Right lobe of liver (tissue), 4 donors: ENCODE data around the gene ANOS1.

ENCODE experiments used
- CTCF ChIP-seq, 4 donors: fragments of 200-600 bp in 3 of 4; fragments of 450-650 bp in 1 of 4; IDR thresholded peaks; one replicate each; pipeline versions ENCODE4 v1.5.1 to v1.8.0; 2016 to 2022; ENCODE audit warnings: antibody characterized with exemption in 4 of 4, mild to moderate bottlenecking in 2 of 4
- POLR2A ChIP-seq: fragments of 450-650 bp; IDR thresholded peaks from one replicate; pipeline ENCODE4 v1.6.1; 2017; ENCODE audit warnings: antibody characterized with exemption, mild to moderate bottlenecking
- donor health status: DM: no; HTN: no; CAD: no.
- donor health status: DM: no; HTN: no; CAD: no.
- donor health status: DM: no; HTN: yes; CAD: no.

- TF ChIP-seq CTCF (IDR thresholded peaks at IDR 0.05) (peak; percentile 65 to 84 (median 83)), POLR2A (no peak)
Measured at GRCh38 chrX:8743126-8743732, 11.3 kb upstream of the ANOS1 start.
